ENCODE data around the gene ZIC1. TPM values are rescaled to one million over a fixed set of nuclear protein-coding genes. Genes with fewer than 3 reads are reported as not detected.

ZIC1 gene
- total RNA-seq, 1 experiment from 2014 or later = not detected

GRCh38 chr3:147410526-147411237 lies 1.5 kb downstream of the ZIC1 start:
- ChIA-PET POLR2A (no interaction called here), RAD21 (ENCODE audit: low non-redundant PET in 1 of 2, low total read pairs in 2 of 2, uncharacterized antibody in 2 of 2, unreplicated experiment in 2 of 2) (no interaction called here), CTCF (no interaction called here)
- no peak for TF ChIP-seq ZFX (IDR thresholded peaks at IDR 0.05)
- intact Hi-C loops (cut with micrococcal nuclease) = no loop called here
- no peaks in the 10 kb centered on the region for H3K9me3 ChIP-seq (ENCODE audit: control insufficient read depth in 1 of 2, insufficient read depth in 1 of 2, low read depth in 1 of 2, low read length in 2 of 2)
- no peaks in the 10 kb centered on the region for H3K4me1 ChIP-seq (ENCODE audit: control insufficient read depth in 1 of 2, insufficient read depth in 2 of 2, low read length in 2 of 2)
- H3K9ac ChIP-seq (ENCODE audit: low read length) = no peak overlapping the region
- no peak overlapping the region for H3K27ac ChIP-seq (ENCODE audit: low read depth, low read length)
- no peak overlapping the region for H2AFZ ChIP-seq (ENCODE audit: low read depth, low read length, poor library complexity, severe bottlenecking)
- H3K36me3 ChIP-seq (ENCODE audit: control insufficient read depth in 1 of 2, insufficient read depth in 2 of 2, low read length in 2 of 2) = no peaks in the 10 kb centered on the region
- H3K9me2 ChIP-seq (ENCODE audit: insufficient read depth) = no peaks in the 10 kb centered on the region
- H3K4me2 ChIP-seq (ENCODE audit: low read length) = no peak overlapping the region
- no TSS peak for BruUV-seq (replicated peaks)
- DNase-seq (ENCODE audit: low read depth, low spot score) (no peak), ATAC-seq (no peak)
- no peak overlapping the region for H3K4me3 ChIP-seq (replicated peaks in 1 of 2; ENCODE audit: low read depth in 1 of 2, low read length in 2 of 2)
- no peaks in the 10 kb centered on the region for H4K20me1 ChIP-seq (ENCODE audit: insufficient read depth)
- H3K79me2 ChIP-seq (ENCODE audit: insufficient read depth, low read length) = no peaks in the 10 kb centered on the region
- no peaks in the 10 kb centered on the region for H3K27me3 ChIP-seq (ENCODE audit: insufficient read depth, low read length)

GRCh38 chr3:147411238-147411814 lies 2.2 kb downstream of the ZIC1 start:
- no peaks in the 10 kb centered on the region for H3K36me3 ChIP-seq (ENCODE audit: control insufficient read depth in 1 of 2, insufficient read depth in 2 of 2, low read length in 2 of 2)
- DNase-seq (ENCODE audit: low read depth, low spot score) (no peak), ATAC-seq (no peak)
- H3K9me3 ChIP-seq (ENCODE audit: control insufficient read depth in 1 of 2, insufficient read depth in 1 of 2, low read depth in 1 of 2, low read length in 2 of 2) = no peaks in the 10 kb centered on the region
- BruUV-seq (replicated peaks) = no TSS peak
- no peaks in the 10 kb centered on the region for H3K27me3 ChIP-seq (ENCODE audit: insufficient read depth, low read length)
- H3K27ac ChIP-seq (ENCODE audit: low read depth, low read length) = no peak overlapping the region
- ChIA-PET RAD21 (ENCODE audit: low non-redundant PET in 1 of 2, low total read pairs in 2 of 2, uncharacterized antibody in 2 of 2, unreplicated experiment in 2 of 2) (no interaction called here), POLR2A (no interaction called here), CTCF (no interaction called here)
- H2AFZ ChIP-seq (ENCODE audit: low read depth, low read length, poor library complexity, severe bottlenecking) = no peak overlapping the region
- no peak overlapping the region for H3K9ac ChIP-seq (ENCODE audit: low read length)
- H3K9me2 ChIP-seq (ENCODE audit: insufficient read depth) = no peaks in the 10 kb centered on the region
- H3K79me2 ChIP-seq (ENCODE audit: insufficient read depth, low read length) = no peaks in the 10 kb centered on the region
- H3K4me2 ChIP-seq (ENCODE audit: low read length) = no peak overlapping the region
- H3K4me3 ChIP-seq (replicated peaks in 1 of 2; ENCODE audit: low read depth in 1 of 2, low read length in 2 of 2) = no peak overlapping the region
- H3K4me1 ChIP-seq (ENCODE audit: control insufficient read depth in 1 of 2, insufficient read depth in 2 of 2, low read length in 2 of 2) = no peaks in the 10 kb centered on the region
- no peak for TF ChIP-seq YY1 (IDR thresholded peaks at IDR 0.05; ENCODE audit: extremely low read depth, insufficient replicate concordance, low read depth, low read length)
- TF ChIP-seq EGR1 (IDR thresholded peaks at IDR 0.05; ENCODE audit: low read depth) = no peak
- no peak for TF ChIP-seq SRF (IDR thresholded peaks at IDR 0.05; ENCODE audit: low read depth)
- TF ChIP-seq ZFX (IDR thresholded peaks at IDR 0.05) = no peak
- TF ChIP-seq TCF7L2 (IDR thresholded peaks at IDR 0.05; ENCODE audit: borderline replicate concordance, extremely low read depth, insufficient read depth, insufficient read length) = no peak
- no peak for TF ChIP-seq RAD21 (IDR thresholded peaks at IDR 0.05; ENCODE audit: low read depth)
- no peak for TF ChIP-seq EZH2phosphoT487 (IDR thresholded peaks at IDR 0.05; ENCODE audit: borderline replicate concordance)
- no peak for TF ChIP-seq CBX3 (IDR thresholded peaks at IDR 0.05; ENCODE audit: low read depth)
- H4K20me1 ChIP-seq (ENCODE audit: insufficient read depth) = no peaks in the 10 kb centered on the region
- intact Hi-C loops (cut with micrococcal nuclease) = no loop called here

Measured in HCT116 (cell line).